G401.6 (cell line): ENCODE data around the gene C12orf60.

Experiments used
- FAIRE-seq: peaks from 2 replicates; lab custom pipeline; 2012; peaks lifted over from hg19 to GRCh38; lab: Jason Lieb, UNC

Gene C12orf60

DNA sequence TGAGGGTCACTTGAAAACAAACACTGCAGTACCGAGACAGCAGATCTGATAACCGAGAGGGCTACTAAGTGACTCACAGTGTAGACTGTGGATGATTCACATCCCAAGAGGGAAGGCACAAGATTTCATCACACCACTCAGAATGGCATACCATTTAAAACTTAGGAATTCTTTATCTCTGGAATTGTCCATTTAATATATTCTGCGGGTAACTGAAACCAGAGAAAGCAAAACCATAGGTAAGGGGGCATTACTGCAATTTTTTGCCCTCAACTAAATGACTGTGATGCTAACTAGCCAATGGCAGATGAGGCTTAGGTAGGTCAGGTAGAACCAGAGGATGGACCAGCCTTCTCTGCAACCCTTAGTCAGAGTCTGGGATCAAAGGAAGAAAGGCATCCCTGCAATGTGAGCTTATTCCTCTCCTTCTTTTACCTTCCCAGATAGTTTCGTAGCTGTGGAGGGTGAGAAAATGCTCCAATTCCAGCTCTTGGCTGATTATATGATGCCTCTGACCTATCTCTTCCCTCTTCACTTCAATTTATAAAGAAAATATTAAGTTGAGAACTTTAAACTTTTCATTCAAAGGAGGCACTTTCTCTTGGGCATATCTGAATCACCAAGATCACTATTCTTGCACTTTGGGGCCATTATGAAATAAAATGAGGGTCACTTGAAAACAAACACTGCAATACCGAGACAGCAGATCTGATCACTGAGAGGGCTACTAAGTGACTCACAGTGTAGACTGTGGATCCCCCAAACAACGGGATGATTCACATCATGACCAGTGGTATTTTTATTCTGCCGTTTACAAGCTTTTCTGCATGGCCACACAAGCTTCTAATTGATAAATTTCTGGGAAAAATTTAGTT lies 33.1 kb downstream of the C12orf60 start:
- FAIRE-seq, result no peak

DNA sequence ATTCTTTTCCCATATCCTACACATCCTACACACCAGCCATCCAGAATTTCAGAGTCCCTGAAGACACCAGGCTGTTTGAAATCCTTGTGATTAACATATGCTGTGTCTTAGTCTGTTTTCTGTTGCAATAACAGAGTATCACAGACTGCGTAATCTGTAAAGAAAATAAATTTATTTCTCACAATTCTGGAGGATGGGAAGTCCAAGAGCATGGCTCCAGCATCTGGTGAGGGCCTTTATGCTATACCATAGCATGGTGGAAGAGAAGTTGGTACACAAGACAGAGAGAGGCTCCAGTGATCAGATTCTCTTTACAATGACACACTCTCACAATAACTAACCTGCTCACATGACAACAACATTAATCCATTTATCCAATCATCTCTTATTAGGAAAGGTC lies 35.8 kb downstream of the C12orf60 start:
- FAIRE-seq, result no peak

DNA sequence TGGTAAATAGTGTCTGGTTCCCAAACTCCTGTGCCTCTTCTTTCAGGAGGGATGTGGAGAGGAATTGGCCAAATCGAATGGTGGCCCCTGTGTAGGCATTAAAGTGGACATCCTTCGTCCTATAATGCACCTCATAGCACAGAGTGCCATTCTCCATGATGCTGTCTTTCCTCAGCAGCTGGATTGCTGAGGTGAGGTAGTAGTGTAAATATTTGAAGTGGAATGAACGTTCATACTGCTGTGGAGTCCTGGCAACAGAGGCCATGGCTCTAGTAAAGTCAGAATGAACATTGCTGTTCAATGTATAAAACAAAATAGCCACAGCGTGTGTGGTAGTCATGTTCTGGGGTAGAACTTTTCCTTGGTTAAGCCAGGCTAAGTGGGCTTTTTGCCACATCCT lies 37.1 kb downstream of the C12orf60 start:
- no peak for FAIRE-seq

DNA sequence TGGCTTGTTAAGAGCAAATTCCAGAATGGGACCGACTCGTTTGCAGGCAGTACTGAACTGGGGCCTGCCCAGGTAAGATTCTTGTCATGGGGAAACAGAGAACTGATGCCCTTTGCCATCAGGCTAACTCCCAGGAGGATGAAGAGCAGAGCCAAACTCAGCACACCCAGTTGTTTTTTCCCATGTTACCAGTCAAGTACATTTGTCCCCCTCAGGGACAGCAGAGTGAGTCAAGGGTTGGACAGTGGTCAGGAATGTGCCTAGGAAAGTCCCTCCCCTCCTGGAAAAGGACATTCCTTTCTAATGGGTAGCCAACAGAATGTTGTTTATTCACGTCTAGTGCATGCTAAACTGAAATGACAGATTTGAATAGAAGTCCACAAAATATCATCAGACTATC lies 38.3 kb downstream of the C12orf60 start:
- no peak for FAIRE-seq

DNA sequence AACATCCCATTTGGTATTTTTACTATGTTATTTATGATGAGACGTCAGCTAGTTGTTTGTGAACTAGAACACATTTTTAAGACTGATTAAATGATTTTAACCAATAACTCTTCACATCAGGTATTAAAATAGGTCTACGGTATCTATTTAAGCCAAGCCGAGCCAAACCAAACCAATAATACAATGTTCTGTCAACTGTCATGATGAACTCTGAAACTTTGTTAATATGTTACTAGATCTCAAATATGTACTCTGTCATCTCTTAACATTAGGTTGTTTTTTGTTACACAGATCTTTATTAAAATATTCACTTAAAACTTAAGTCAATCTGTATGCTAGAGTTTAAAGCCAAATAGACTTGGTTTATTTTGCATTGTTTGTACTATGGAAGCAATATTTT lies 38.8 kb downstream of the C12orf60 start:
- FAIRE-seq, result no peak

DNA sequence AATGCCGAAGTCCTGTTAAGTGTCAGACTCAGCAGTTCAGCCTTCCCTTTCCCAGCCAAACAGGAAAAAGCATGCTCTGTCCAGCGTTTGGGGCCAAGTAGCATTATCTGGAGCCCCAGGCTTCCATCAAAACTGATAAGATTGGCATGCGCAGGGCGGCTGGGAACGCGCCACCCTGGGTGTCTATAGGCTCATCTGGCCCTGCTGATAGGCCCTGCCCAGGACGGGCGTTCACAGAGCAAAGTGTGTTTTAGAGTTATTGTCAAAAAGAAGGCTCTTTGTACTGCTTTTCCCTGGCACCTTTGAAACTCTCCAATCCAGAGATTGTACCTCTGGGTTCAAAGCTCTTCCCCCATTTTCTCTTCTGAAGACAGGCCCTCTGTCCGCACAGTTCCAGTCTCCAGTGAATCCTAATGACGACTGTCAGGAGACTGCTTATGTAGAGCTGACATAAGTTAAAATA lies 40.0 kb downstream of the C12orf60 start, which contains the start of gene ART4:
Gene ART4, minus strand, starts transcription at position 102 of the 463 bp plus-strand sequence. CDS start 413 bp downstream, outside the sequence.
- no peak for FAIRE-seq

DNA sequence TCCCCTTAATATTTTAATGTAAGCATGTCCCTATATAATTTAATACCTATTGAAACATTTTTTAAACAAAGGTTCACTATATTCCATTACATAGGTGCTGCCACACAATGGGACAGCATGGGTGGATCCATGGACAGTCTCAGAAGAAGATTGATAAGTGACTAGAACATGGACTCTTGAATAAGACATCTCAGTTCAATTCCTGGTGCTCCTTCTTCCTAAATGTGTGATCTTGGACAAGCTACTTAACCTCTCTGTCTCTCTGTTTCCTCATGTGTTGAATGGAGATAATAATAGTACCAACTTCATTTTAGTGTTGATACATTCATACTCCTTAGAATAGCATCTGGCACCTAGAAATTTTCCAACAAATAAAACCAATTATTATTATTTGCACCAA lies 40.9 kb downstream of the C12orf60 start:
- no peak for FAIRE-seq

DNA sequence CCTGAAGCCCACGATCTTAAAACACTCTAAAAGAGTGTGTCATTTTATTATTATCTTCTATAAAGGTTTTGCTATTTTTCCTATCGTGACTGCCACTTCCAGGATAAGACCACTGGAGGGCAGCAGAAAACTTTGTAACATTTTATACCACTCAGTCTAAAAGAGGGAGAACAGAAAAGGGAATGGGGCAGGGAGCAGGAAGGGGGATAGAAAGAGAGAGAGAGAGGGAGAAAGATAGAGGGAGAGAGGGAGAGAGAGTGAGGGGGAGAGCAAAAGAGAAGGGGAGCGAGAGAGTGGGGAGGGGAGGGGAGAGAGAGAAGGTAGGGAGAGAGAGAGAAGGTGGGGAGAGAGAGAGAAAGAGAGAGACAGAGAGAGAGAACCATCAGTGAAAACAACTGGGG lies 41.9 kb downstream of the C12orf60 start:
- FAIRE-seq, result peak; percentile 21

DNA sequence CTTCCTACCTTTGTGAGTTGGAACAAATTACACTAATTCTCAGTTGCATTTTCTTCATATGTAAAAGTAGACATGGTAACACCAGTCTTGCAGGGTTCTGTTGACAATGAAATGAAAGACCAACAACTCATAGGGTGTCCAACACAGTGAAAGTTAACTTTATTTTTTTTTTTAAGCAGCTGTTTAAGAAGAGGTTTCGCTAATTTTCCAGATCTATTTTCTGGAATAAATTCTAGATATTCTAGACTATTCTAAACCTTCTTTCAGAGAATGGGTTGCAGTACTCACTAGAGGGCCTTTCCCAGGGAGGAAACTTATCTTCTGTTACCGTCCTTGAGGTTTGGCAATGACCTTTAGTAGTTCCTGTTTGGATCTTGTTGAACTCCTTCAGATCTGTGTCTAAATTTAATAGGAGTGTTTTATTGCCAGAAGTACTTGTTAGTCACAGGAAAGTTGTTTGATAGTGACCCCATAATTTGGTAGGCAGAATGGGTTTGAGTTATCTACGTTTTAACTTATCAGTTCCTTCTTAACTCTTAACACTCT lies 42.6 kb downstream of the C12orf60 start:
- no peak for FAIRE-seq

DNA sequence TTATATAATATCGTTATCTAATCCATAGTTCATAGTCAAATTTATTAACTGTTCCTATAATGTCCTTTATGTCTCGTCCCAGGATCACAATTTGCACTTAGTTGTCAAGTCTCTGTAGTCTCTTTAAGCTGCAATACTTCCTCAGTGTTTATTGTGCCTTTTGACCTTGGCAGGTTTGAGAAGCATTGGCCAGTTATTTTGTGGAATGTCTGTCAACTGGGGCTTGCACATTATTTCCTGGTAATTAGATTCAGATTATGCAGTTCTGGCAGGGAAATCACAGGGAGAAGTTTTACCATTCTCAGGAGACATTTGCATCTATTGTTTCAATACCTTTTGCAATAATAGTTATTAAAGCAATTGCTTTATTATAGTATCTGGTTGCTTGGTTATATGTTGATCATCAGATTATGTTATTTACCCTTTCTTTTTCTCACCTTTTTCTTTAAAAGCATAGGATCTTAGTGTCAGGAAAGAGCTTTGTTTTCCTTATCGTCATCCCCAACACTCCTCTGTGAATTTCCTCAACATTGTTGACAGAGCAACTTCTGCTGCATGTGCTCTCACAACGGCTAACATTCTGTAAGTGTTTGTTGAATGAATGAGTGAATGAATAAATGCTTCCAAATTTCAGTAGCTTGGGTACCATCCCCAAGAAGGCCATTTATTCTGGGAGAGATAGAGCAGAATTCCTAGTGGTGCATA lies 43.6 kb downstream of the C12orf60 start:
- FAIRE-seq, result no peak

DNA sequence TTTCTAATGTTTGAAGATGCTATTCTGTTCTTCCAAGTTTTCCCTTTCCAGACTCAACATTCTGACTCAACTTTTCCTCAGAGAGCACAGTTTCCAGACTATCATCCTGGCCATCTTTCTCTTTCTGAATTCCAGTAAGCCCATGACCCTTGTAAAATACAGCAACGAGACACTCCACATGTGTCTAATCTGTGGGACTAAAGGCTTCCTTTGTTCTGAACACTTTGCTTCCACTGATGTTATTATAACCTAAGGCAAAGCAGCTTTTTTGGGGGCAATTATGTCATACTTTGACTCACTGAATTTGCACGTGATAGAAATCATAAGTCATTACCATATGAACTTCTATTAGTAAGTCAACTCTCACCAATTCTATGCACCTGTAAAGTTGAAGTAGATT lies 46.2 kb downstream of the C12orf60 start:
- FAIRE-seq, result no peak

DNA sequence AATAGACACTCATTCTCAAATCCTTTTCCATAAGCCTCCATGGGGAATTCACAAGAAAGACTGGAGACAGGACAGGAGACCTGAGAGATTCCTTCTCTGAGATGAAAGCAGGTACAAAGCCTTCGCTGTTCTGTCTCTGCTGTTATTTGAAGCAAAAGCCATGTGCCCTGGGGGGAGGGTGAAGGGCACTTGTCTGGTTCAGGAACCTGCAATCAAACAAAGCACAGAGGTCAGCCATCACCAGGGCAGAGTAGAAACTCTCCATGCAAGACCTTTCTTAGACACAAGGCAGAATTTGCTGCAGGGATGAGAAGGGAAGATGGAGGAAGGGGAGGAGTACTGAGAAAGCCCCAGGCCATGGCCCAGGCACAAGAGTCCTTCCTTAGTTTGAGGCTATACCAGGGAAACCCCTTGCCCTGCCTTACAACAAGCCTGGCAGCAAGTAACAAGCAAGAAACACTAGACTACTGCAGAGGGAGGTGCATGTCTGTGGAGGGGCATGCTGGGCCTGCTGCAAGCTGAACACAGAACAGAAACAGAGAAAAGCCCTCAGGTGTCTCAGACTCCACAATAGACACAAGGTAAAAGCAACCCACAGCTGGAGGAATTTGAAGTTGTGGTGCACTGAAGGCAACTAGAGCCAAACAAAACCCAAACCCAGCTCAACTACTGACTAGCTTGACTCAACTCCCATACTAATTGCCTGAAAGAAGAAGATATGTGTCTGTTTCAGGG lies 47.6 kb downstream of the C12orf60 start:
- FAIRE-seq, result no peak

DNA sequence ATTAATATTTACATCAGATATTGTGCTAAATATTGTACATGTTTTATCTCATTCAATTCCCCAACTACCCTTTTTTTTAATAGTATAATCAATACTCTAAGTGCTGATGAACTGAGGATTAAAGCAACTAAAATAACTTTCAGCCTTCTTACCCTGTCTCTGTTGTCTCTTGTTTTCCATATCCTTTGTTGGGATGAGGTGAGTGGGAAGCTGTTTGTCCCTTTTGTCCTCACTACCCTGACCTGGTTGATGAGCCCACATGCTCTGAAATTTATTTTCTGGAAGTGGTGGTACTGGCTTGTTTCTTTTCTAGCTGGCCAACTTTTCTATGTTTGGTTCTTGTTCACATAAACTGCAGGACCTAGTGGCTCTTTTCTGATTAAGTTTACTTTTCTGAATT lies 49.4 kb downstream of the C12orf60 start:
- FAIRE-seq, result no peak

DNA sequence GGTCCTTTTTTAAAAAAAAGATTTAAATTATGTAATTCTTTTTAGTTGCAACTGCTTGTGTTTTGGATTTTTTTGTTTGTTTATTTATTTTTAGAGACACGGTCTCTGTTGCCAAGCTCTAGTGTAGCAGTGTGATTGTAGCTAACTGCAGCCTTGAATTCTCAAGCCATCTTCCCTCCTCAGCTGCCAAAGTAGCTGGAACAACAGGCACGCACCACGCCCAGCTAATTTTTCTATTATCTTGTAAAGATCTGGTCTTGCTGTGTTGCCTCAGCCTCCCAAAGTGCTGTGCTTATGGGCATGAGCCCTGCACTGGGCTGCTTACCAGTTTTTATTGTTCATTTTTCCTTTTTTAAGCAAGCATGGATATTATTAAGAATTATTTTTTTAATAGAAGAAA lies 50.5 kb downstream of the C12orf60 start:
- no peak for FAIRE-seq

DNA sequence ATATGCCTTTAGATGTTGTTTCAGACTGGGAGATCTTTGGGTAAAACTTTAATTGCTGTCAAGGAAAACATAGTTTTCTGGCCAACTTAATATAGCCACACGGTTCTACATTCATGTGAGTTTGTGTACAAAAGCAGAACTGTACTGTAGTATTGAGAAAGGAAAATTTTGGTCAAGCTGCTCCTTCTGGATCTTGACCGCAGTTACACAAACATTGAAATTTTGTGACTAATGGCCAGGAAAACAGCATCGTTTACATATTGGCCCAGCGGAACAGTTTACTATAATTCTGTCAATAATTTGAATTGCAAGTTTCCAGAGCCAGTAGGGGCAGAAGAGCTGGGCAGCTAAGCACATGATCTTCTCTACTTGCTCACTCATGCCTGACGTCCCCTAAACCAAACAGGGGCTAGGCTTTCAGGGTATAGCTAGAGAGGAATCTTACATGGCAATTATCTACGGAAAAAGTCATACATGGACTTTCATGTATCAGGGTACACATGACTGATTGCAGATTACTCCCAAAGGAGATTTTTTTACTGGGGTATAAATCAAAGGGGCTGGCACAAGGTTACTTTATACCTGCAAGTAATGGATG lies 51.2 kb downstream of the C12orf60 start:
- FAIRE-seq, result no peak

DNA sequence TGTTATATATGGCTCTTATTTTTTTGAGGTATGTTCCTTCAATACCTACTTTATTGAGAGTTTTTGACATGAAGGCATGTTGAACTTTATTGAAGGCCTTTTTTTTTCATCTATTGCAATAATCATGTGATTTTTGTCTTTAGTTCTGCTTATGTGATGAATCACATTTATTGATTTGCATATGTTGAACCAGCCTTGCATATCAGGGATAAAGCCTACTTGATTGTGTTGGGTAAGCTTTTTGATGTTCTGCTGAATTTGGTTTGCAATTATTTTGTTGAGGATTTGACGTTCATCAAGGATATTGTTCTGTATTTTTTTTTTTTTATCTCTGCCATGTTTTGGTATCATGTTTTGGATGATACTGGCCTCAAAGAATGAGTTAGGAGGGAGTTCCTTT lies 55.0 kb downstream of the C12orf60 start:
- no peak for FAIRE-seq

DNA sequence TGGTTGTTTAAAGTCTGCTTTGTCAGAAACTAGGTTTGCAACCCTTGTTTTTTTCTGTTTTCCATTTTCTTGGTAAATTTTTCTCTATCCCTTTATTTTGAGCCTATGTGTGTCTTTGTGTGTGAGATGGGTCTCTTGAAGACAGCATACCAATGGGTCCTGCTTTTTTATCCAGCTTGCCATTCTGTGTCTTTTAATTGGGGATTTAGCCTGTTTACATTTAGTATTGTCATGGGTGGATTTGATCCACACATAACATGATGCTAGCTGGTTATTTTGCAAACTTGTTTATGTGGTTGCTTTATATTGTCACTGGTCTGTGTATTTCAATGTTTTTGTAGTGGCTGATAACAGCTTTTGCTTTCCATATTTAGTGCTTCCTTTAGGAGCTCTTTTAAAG lies 57.0 kb downstream of the C12orf60 start:
- no peak for FAIRE-seq

DNA sequence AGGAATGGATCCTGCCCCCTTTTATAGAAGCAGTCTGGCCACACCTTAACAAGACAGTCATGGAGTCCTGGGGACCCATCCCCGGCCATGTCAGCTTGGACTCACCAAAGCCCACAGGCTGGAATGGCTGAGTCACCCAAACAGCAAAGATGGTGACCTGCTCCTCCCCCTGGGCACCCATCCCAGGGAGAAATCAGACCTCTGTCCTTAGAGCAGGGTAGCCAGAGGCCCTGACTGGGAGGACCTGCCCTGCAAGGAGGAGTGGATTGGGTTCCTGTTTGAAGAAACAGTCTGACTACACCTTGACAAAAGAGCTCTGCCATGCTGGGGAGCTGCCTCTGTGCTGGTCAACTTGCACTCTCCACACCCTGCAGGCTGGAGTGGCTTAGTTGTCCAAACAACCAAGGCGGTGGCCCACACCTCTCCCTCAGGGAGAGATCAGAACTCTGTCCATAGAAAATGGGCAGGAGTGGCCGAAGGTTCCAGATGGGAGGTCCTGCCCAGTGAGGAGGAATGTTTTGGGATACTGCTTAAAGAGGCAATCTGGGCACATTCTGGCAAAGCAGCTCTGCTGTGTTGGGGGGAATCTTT lies 65.5 kb downstream of the C12orf60 start:
- no peak for FAIRE-seq

DNA sequence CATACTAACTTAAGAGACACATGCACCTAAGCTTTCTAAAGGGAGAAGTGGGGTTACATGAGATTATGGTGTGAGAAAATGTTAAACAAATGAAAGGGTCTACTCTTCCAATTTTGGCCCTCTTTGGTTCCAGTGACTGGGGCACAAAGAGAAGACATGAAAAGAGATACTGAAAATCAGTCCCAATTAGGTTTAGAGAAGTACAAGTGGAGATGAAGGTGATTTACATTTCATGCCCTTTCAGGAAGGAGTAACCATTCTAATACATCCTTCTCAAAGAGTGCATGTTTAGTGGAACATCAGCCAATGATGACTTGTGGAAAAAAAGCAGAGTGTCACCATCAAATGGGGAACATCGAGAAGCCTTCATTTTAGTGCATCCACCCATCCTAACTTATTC lies 67.8 kb downstream of the C12orf60 start:
- FAIRE-seq, result no peak

DNA sequence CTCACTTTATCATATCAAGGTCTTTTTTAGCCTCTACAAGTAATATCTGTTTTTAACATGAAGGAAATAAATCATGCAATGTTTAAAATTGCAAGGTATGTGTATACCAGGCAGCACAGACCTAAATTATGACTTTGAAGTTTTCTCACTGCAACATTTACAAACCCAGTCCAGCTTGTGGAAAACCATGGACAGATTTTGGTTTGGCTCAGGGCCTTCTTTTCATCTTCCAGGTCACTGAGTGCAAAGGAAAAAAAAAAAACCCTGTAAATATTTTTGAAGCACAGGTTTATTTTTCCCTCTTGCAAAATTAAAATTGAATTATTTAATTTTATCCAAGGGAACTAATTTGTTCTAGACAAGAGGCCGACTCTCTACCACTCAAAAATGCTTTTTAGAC lies 68.4 kb downstream of the C12orf60 start:
- no peak for FAIRE-seq

DNA sequence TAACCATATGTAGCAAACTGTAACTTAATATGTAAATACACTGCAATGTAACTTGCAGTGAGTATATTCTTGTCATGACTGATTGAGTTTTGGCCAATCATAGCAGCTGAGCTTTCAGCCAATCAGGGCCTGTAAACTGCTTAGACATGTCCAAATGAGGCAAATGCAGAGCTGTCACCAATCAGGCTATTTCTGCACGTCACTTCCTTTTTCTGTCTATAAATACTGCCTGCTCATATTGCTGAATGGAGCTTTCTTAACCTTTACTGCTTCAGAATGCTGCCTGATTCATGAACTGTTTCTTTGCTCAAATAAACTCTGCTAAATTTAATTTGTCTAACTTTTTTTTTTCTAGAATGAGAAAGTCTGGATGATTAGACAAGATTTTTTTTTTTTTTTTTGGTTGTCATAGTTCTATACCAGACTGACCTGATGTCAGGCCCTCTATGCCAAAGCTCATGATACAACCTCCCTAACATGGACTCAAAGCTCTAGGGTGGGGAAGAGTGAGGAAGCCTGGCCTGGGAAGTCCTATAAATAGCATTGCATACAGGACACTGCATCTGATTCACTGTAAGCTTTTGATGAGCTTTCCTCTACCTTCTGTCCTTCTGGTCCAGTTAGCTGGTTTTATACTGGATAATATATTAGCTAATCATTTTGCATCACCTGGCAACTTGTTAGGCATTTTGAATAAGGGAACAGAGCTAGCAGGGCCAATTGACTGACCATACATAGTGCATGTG lies 70.1 kb downstream of the C12orf60 start:
- no peak for FAIRE-seq
